GM19238 (cell line): ENCODE measurements around the gene BTN2A1.
"Not testable (repeated sequence)": the region's sequence is repeated elsewhere in the genome, so short reads cannot be mapped to it uniquely, and the experiment has no call there.

Experiments
- DNase-seq: peaks from one replicate; pipeline ENCODE4 v3.0.0; 2011; ENCODE audit warnings: low spot score; ENCODE audit not compliant: insufficient read length

BTN2A1 gene

DNA sequence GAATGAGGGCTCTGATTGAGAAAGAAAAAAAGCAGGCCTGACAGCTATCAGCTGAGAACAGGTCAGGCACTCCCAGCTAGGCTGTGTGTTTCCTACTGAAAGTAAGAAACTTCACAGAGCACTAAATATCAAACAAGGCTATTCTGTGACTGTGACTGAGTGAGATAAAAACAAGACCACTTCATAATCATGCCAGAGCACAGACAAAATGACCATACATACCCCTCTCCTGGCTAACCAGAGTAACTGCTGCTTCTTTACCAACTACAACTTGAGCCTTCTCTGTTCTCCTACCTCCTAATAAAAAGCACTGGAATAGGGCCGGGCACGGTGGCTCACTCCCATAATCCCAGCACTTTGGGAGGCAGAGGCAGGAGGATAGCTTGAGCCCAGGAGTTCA lies 35.5 kb downstream of the BTN2A1 start:
- no peak for DNase-seq

DNA sequence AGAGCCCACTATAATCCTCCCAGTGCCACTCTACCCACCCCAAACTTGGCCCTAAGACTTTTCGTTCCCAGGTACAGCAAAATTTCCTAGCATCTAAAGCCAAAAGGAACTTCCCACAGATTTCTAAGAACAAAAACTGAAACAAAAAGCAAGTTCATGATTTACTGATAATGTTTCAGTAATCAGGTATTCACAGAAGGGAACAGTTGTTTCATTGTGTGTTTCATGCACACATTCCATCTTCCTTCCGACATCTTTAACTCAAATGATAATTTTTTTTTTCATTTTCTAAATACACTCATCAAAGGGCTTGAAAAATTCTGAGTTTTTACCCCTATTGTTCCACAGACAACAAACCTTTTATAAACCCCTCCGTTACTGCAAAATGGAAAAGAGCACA lies 36.4 kb downstream of the BTN2A1 start:
- no peak for DNase-seq

- no peak for DNase-seq
Observed at GRCh38 chr6:26495281-26495680, 37.5 kb downstream of the BTN2A1 start.

GRCh38 chr6:26497610-26498009 lies 39.9 kb downstream of the BTN2A1 start:
- DNase-seq = no peak

GRCh38 chr6:26500102-26500501 lies 42.3 kb downstream of the BTN2A1 start, which contains the start of gene BTN1A1:
BTN1A1 (plus strand) TSS chr6:26500303; CDS start chr6:26501287, 984 bp downstream.
- DNase-seq = no peak

- DNase-seq = peak; percentile 28
Observed at GRCh38 chr6:26501482-26501986, 43.8 kb downstream of the BTN2A1 start.

DNA sequence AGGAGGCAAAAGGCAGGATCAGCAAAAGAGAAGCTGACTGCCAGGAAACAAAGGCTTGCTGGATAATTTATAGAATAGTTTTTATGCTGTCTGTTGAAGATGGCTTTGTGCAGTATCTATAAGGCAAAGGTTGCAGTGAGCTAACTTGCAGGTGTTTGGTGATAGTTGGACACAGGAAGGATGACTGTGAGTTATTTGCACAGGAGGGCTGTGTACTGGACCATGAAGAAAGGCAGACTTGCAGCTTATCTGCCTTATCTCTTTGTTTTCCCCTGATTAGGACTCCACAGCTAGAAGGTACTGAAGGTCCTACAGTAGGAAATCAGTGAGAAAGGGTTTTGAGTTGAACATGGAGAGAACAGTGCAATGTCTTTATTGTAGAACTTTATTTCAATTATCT lies 44.4 kb downstream of the BTN2A1 start:
- DNase-seq = no peak

GRCh38 chr6:26502626-26503025 lies 44.9 kb downstream of the BTN2A1 start:
- DNase-seq = no peak

DNA sequence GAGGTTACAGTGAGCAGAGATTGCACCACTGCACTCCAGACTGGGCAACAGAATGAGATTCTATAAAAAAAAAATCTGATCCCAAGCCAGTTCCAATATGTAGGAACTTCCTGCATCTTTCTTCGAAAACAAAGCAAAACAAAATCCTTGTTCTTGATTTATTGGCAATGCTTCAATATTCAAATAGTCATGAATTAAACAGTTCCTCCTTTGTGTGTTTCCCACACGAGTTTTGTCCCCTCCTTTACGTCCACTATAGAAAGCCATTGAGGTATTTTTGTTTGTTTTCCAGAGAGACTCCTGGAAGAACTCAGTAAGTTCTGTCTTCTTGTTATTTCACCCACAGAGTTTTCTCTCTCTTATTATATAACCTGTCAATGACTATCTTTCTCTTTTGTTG lies 49.9 kb downstream of the BTN2A1 start:
- no peak for DNase-seq

DNA sequence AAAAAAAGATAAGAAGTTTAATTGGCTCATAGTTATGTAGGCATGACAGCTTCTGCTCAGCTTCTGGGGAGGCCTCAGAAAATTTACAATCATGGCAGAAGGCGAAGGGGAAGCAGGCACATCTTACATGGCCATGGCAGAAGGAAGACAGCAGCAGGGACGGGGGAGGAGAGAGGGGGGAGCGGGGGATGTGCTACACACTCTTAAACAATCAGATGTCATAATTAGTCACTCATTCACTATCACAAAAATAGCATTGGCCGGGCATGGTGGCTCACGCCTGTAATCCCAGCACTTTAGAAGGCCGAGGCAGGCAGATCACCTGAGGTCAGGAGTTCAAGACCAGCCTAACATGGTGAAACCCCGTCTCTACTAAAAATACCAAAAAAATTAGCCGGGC lies 53.3 kb downstream of the BTN2A1 start:
- DNase-seq = not testable (repeated sequence)

DNA sequence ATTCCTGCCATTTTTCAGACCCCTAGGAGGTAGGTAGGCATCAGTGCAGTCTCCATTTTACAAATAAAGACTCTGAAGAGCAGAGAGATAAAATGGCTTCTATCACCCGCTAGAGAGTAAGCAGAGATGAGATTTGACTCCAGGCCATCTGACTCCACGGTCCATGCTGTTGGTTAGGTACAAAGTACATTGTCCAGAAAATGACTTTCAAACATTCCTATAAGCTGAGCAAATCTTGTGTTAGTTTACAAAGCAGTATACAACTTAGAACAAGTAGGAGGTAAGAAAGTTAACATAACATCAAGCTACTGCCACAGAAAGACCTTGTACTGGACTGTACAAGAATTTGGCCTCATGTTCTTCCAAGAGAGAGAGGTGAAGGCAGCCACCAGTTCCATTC lies 57.2 kb downstream of the BTN2A1 start:
- no peak for DNase-seq

GRCh38 chr6:26516481-26517427 lies 59.0 kb downstream of the BTN2A1 start:
- DNase-seq = no peak
